ENCODE data around the gene DVL1.

DVL1 gene

DNA sequence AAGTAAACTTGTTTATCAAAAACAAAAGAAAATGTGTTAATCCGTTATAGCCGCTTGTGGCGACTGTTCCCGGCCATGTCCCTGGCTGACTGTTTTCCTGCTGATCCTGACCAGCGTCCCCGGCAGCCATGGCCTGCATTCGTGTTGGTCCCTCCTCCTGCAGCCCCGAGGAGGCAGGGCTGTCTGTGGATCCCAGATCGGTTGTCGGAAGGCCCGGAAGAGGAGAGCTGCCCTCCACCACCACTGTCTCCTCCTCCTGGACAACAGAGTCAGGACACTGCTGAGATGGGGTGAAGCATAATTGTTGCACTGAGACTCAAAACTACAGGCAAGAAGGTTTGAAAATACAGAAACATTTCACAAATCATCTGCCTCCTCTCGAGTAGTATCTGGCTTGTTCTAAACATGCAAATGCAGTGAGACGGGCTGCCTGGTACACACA is 12.8 kb upstream of the DVL1 start:
- no peak overlapping the region for H3K4me3 ChIP-seq (ENCODE audit: low read length, poor library complexity, severe bottlenecking)
- H3K4me2 ChIP-seq (ENCODE audit: low read depth, low read length, poor library complexity, severe bottlenecking): no peak overlapping the region
- no peaks in the 10 kb centered on the region for H3K27me3 ChIP-seq (ENCODE audit: insufficient read depth, low read length, poor library complexity, severe bottlenecking)
- no peaks in the 10 kb centered on the region for H3K79me2 ChIP-seq (ENCODE audit: insufficient read depth, low read length)
- H3K9me3 ChIP-seq (ENCODE audit: insufficient read depth, low read depth, low read length): no peaks in the 10 kb centered on the region; the same call in 1 of the 2 replicates
- no peaks in the 10 kb centered on the region for H3F3A ChIP-seq (ENCODE audit: low read depth)
- no peaks in the 10 kb centered on the region for H4K20me1 ChIP-seq (ENCODE audit: insufficient read depth, low read length, poor library complexity, severe bottlenecking)
- no peaks in the 10 kb centered on the region for H3K4me1 ChIP-seq (ENCODE audit: insufficient read depth, low read length, poor library complexity, severe bottlenecking)
- no peak overlapping the region for H3K9ac ChIP-seq (ENCODE audit: low read depth, low read length, poor library complexity, severe bottlenecking)
- H3K9me2 ChIP-seq (replicated peaks; ENCODE audit: low read depth, low read length): no peaks in the 10 kb centered on the region
- TF ChIP-seq, protein P1, sequence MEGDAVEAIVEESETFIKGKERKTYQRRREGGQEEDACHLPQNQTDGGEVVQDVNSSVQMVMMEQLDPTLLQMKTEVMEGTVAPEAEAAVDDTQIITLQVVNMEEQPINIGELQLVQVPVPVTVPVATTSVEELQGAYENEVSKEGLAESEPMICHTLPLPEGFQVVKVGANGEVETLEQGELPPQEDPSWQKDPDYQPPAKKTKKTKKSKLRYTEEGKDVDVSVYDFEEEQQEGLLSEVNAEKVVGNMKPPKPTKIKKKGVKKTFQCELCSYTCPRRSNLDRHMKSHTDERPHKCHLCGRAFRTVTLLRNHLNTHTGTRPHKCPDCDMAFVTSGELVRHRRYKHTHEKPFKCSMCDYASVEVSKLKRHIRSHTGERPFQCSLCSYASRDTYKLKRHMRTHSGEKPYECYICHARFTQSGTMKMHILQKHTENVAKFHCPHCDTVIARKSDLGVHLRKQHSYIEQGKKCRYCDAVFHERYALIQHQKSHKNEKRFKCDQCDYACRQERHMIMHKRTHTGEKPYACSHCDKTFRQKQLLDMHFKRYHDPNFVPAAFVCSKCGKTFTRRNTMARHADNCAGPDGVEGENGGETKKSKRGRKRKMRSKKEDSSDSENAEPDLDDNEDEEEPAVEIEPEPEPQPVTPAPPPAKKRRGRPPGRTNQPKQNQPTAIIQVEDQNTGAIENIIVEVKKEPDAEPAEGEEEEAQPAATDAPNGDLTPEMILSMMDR (conservative IDR thresholded peaks at IDR 0.05; ENCODE audit: low read length): no peak
- no peak for TF ChIP-seq EZH2phosphoT487 (IDR thresholded peaks at IDR 0.05; ENCODE audit: borderline replicate concordance)
- no peak overlapping the region for H2AFZ ChIP-seq (ENCODE audit: low read length)
- no peaks in the 10 kb centered on the region for H3K36me3 ChIP-seq (ENCODE audit: insufficient read depth, low read length)

DNA sequence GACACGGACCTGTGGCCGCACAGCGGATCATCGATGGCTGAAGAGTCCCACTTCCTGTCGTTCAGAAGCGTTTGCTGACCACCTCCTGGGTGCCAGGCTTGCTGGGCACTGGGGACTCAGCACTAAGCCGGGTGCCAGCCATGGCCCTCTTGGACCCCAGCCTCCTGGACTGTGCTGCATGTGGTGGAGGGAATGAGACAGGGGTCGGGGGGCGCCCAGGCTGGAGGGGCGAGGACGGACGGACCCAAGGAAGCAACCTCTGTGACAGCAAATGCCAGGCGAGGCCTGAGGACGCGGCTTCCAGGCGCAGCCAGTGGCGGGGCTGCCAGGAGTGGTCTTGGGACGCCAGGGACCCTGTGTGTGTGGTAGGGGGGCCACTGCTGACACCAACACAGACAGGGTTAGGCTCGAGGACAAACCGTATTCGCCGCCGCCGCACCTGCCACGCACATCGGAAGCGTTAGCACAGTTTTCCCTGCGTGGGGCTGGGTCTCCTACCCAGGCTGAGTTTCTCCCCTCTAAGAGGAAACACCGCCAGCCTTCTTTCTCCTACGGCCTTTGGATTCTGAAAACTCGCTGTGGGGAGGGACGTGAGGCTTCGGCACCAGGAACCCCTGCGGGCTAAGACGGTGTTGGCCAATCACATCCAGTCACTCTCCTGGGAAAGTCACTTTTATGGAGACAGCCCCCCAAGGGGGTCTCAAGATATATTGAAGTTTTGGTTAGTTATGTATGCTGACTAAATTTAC is 12.2 kb upstream of the DVL1 start:
- no peaks in the 10 kb centered on the region for H4K20me1 ChIP-seq (ENCODE audit: insufficient read depth, low read length, poor library complexity, severe bottlenecking)
- H2AFZ ChIP-seq (ENCODE audit: low read length): no peak overlapping the region
- no peaks in the 10 kb centered on the region for H3F3A ChIP-seq (ENCODE audit: low read depth)
- no peaks in the 10 kb centered on the region for H3K4me1 ChIP-seq (ENCODE audit: insufficient read depth, low read length, poor library complexity, severe bottlenecking)
- H3K27me3 ChIP-seq (ENCODE audit: insufficient read depth, low read length, poor library complexity, severe bottlenecking): no peaks in the 10 kb centered on the region
- TF ChIP-seq, protein P1 (conservative IDR thresholded peaks at IDR 0.05; ENCODE audit: low read length): no peak
- no peak for TF ChIP-seq EZH2phosphoT487 (IDR thresholded peaks at IDR 0.05; ENCODE audit: borderline replicate concordance)
- no peaks in the 10 kb centered on the region for H3K36me3 ChIP-seq (ENCODE audit: insufficient read depth, low read length)
- no peak overlapping the region for H3K4me2 ChIP-seq (ENCODE audit: low read depth, low read length, poor library complexity, severe bottlenecking)
- no peaks in the 10 kb centered on the region for H3K9me3 ChIP-seq (ENCODE audit: insufficient read depth, low read depth, low read length)
- no peaks in the 10 kb centered on the region for H3K79me2 ChIP-seq (ENCODE audit: insufficient read depth, low read length)
- H3K9me2 ChIP-seq (replicated peaks; ENCODE audit: low read depth, low read length): no peaks in the 10 kb centered on the region
- no peak overlapping the region for H3K4me3 ChIP-seq (ENCODE audit: low read length, poor library complexity, severe bottlenecking)
- H3K9ac ChIP-seq (ENCODE audit: low read depth, low read length, poor library complexity, severe bottlenecking): no peak overlapping the region

DNA sequence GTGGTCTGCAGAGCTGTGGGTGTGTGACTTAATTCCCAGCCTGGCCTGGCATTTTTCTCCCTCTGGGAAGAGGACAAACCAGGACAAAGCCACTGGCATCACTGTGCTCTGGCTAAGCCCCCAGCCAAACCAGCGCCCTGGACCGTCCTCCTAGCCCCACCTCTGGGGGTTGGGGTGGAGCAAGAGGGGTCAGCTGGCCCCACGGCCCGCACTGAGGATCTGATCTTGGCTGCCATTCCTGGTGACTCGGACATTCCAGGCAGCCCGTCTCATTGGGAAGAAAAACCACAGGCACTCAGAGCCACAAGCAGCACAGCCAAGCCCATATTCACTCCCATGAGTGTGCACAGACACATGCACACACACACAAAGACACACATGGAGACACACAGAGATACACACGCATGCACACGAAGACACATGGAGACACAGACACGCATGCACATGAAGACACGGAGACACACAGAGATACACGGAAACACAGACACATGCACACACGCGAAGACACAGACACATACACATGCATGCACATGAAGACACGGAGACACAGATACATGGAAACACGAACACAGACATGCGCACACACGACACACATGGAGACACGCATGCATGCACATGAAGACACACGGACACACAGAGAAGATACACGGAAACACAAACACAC is 11.4 kb upstream of the DVL1 start:
- Histone ChIP-seq H3K27me3 (ENCODE audit: insufficient read depth, low read length, poor library complexity, severe bottlenecking) (no peaks in the 10 kb centered on the region), H4K20me1 (ENCODE audit: insufficient read depth, low read length, poor library complexity, severe bottlenecking) (no peaks in the 10 kb centered on the region), H3K36me3 (ENCODE audit: insufficient read depth, low read length) (no peaks in the 10 kb centered on the region), H3F3A (ENCODE audit: low read depth) (no peaks in the 10 kb centered on the region), H3K4me1 (ENCODE audit: insufficient read depth, low read length, poor library complexity, severe bottlenecking) (no peaks in the 10 kb centered on the region), H3K4me3 (ENCODE audit: low read length, poor library complexity, severe bottlenecking) (no peak overlapping the region), H3K79me2 (ENCODE audit: insufficient read depth, low read length) (no peaks in the 10 kb centered on the region), H2AFZ (ENCODE audit: low read length) (no peak overlapping the region), H3K9me2 (replicated peaks; ENCODE audit: low read depth, low read length) (no peaks in the 10 kb centered on the region), H3K9me3 (ENCODE audit: insufficient read depth, low read depth, low read length) (no peaks in the 10 kb centered on the region), H3K4me2 (ENCODE audit: low read depth, low read length, poor library complexity, severe bottlenecking) (no peak overlapping the region), H3K9ac (ENCODE audit: low read depth, low read length, poor library complexity, severe bottlenecking) (no peak overlapping the region)
- TF ChIP-seq EZH2phosphoT487 (IDR thresholded peaks at IDR 0.05; ENCODE audit: borderline replicate concordance): no peak
- TF ChIP-seq, protein P1 (conservative IDR thresholded peaks at IDR 0.05; ENCODE audit: low read length): no peak
